Stimulated activated CD4-positive, alpha-beta T cell treated with anti-CD3 and anti-CD28 coated beads, Interleukin-12 subunit alpha, Interleukin-12 subunit beta, amount 100 ng/mL, for 24 hours (primary cell): Measurements from ENCODE around the gene OR52E4.

Experiments
- DNase-seq, 2 experiments: peaks; one replicate each; pipeline ENCODE4 v3.0.0-alpha.2; 2020; ENCODE audit warnings: low read depth in 2 of 2

OR52E4 gene

DNA sequence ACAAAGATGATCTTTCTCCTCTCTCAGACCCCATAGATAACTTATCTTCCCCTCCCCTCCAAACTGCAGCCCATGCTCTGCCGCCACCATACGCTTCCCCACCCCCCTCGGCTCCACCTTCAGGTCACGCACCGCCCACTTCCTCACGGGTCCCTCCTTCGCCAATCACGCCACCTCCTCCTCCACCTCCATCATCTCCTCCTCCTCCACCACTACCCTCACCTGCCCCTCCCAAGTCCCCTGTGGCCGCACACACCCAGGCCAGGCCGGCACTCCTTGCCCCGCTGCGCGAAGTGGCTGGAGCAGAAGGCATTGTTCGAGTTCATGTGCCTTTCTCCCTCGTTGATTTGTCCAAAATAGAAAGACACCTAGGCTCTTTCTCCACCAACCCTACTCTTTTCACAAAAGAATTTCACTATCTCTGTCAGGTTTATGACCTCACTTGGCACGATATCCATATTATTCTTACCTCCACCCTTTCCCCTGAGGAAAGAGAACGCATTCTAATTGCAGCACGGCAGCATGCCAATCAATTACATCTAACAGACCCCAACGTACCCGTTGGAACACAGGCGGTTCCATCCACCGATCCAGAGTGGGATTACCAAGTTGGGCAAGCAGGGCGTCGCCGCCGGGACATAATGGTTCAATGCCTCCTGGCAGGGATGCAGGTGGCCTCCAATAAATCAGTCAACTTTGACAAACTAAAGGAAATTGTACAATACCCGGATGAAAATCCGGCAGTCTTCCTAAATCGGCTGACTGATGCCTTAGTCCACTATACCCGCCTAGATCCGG is 49.3 kb downstream of the OR52E4 start:
- DNase-seq, result no peak

DNA sequence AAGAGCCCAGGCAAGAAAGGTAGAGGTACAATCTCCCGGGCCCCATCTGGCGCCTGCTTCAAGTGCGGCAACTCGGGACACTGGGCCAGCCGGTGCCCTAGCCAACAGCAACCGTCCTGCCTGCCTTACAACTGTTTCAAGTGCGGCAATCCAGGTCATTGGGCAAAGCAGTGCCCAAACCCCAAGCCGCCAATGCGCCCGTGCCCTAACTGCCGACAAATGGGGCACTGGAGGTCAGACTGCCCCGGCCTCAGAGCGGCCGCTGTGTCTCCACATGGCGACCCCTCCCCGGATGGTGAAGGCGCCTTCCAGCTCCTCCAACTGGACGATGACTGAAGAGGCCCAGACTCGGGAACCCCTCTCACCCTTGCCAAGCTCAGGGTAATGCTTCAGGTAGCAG is 50.2 kb downstream of the OR52E4 start:
- DNase-seq, result no peak

GRCh38 chr11:5931061-5931460 is 50.6 kb downstream of the OR52E4 start:
- DNase-seq, result no peak

- DNase-seq, result no peak
Observed at GRCh38 chr11:5932671-5933070, 52.2 kb downstream of the OR52E4 start.

DNA sequence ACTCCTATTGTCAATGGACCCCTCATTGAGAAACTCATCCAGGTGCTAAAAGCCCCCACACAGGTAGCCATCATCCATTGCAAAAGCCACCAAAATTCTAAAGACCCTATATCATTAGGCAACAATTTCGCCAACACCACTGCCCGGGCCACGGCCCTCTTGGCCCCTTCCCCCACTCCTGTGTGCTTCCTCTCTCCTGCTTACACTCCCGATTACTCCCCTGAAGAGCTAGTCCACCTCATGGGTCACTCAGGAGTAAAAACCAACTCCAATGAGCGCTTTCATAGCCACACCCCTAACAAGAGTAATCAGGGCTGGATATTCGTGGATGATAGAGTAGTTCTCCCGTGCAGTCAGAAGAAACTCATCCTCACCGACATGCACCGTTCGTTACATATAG is 52.7 kb downstream of the OR52E4 start:
- DNase-seq, result no peak
